H1 (cell line): ENCODE measurements around the gene CNNM4. TPM values are rescaled to one million over a fixed set of nuclear protein-coding genes. Genes with fewer than 3 reads are reported as not detected.

Experiments used
- CTCF ChIA-PET: fragments of 300-600 bp; sonication (Branson Sonifier 250); formaldehyde crosslinking; loops from one replicate; lab custom pipeline; 2021; ENCODE audit not compliant: partially characterized antibody; lab: Charles Lee
- POLR2A ChIA-PET: fragments of 300-600 bp; sonication (Branson Sonifier 250); formaldehyde crosslinking; loops from one replicate; lab custom pipeline; 2021; ENCODE audit warnings: inconsistent platforms; ENCODE audit not compliant: partially characterized antibody; lab: Charles Lee
- DNase-seq, 2 experiments: peaks; one replicate each; pipeline versions ENCODE4 v3.0.0 to v3.0.0-alpha.2; 2010 to 2022; ENCODE audit warnings: low spot score in 2 of 2, low read depth in 1 of 2, mixed read lengths in 1 of 2
- FAIRE-seq: peaks from 2 replicates; lab custom pipeline; 2011; peaks lifted over from hg19 to GRCh38; lab: Jason Lieb, UNC
- H2AFZ ChIP-seq: 2 replicates; pipeline ENCODE4 v1.8.1; 2012; ENCODE audit warnings: low read length, inconsistent platforms
- H2AK5ac ChIP-seq: 2 replicates; pipeline ENCODE4 v1.6.1; 2013; ENCODE audit warnings: low read depth, low read length
- H2BK120ac ChIP-seq: replicated peaks from 2 replicates; pipeline ENCODE3; 2013; ENCODE audit warnings: low read depth, low read length, inconsistent platforms
- H2BK12ac ChIP-seq: 2 replicates; pipeline ENCODE4 v1.6.1; 2013; ENCODE audit warnings: low read depth, low read length
- H2BK15ac ChIP-seq: 2 replicates; pipeline ENCODE4 v1.6.1; 2013; ENCODE audit warnings: low read length
- H2BK20ac ChIP-seq: 2 replicates; pipeline ENCODE4 v1.6.1; 2013; ENCODE audit warnings: low read length
- H2BK5ac ChIP-seq: 2 replicates; pipeline ENCODE4 v1.6.1; 2013; ENCODE audit warnings: low read depth, low read length
- H3K14ac ChIP-seq: 2 replicates; pipeline ENCODE4 v1.6.1; 2013; ENCODE audit warnings: inconsistent platforms; ENCODE audit not compliant: insufficient read length
- H3K18ac ChIP-seq: 2 replicates; pipeline ENCODE4 v1.6.1; 2013; ENCODE audit warnings: low read length; ENCODE audit errors: extremely low read depth
- H3K23ac ChIP-seq: 2 replicates; pipeline ENCODE4 v1.6.1; 2013; ENCODE audit warnings: inconsistent platforms; ENCODE audit not compliant: insufficient read length
- H3K23me2 ChIP-seq: 2 replicates; pipeline ENCODE4 v1.6.1; 2013; ENCODE audit warnings: low read depth, low read length
- H3K27ac ChIP-seq: 2 replicates; pipeline ENCODE4 v1.6.1; 2011; ENCODE audit warnings: low read depth, low read length, inconsistent platforms
- H3K27me3 ChIP-seq, 4 experiments: replicated peaks in 1 of 4; 1 replicate in 1 of 4; 2 replicates in 3 of 4; pipeline versions ENCODE4 v1.6.1 to v1.8.1; 2011 to 2013; ENCODE audit warnings: low read length in 3 of 4, mild to moderate bottlenecking in 3 of 4, inconsistent platforms in 2 of 4, mixed read lengths in 2 of 4, moderate library complexity in 1 of 4; ENCODE audit not compliant: control insufficient read depth in 3 of 4, insufficient read depth in 3 of 4; ENCODE audit errors: extremely low read depth in 1 of 4
- H3K36me3 ChIP-seq, 4 experiments: 2 replicates each; pipeline versions ENCODE4 v1.6.1 to v1.8.1; 2011 to 2013; ENCODE audit warnings: mild to moderate bottlenecking in 4 of 4, low read length in 3 of 4, moderate library complexity in 2 of 4, control low read depth in 1 of 4, inconsistent platforms in 1 of 4; ENCODE audit not compliant: insufficient read depth in 4 of 4, control insufficient read depth in 2 of 4
- H3K4ac ChIP-seq: replicated peaks from 2 replicates; pipeline ENCODE3; 2013; ENCODE audit warnings: low read length, low read depth, mixed read lengths, inconsistent platforms; ENCODE audit not compliant: insufficient read length
- H3K4me1 ChIP-seq, 4 experiments: replicated peaks in 1 of 4; 1 replicate in 1 of 4; 2 replicates in 3 of 4; pipeline versions ENCODE4 v1.6.1 to v1.8.1; 2011 to 2013; ENCODE audit warnings: low read length in 3 of 4, inconsistent platforms in 2 of 4, mixed read lengths in 1 of 4; ENCODE audit not compliant: insufficient read depth in 4 of 4, control insufficient read depth in 3 of 4
- H3K4me2 ChIP-seq, 2 experiments: 2 replicates each; pipeline versions ENCODE4 v1.6.1 to v1.8.1; 2011 to 2013; ENCODE audit warnings: low read depth in 2 of 2, low read length in 2 of 2, control low read depth in 1 of 2, inconsistent platforms in 1 of 2, mild to moderate bottlenecking in 1 of 2; ENCODE audit not compliant: insufficient read depth in 1 of 2
- H3K4me3 ChIP-seq, 4 experiments: fragments of 200-600, 300-600 bp in 1 of 4; sonication (generic), shearing (Covaris generic), sonication (Bioruptor Twin) in 1 of 4; 2 replicates each; pipeline versions ENCODE4 v1.5.1 to v1.8.1; 2011 to 2016; ENCODE audit warnings: low read length in 4 of 4, low read depth in 3 of 4, control low read depth in 2 of 4, inconsistent platforms in 2 of 4, mild to moderate bottlenecking in 2 of 4, mixed read lengths in 1 of 4, moderate library complexity in 1 of 4; ENCODE audit not compliant: insufficient read depth in 2 of 4; ENCODE audit errors: extremely low read depth in 1 of 4
- H3K56ac ChIP-seq: replicated peaks from 2 replicates; pipeline ENCODE3; 2013; ENCODE audit warnings: low read depth, mild to moderate bottlenecking, mixed read lengths, low read length, inconsistent platforms; ENCODE audit not compliant: insufficient read length
- H3K79me1 ChIP-seq: 2 replicates; pipeline ENCODE4 v1.6.1; 2013; ENCODE audit warnings: low read depth, low read length, control low read depth
- H3K79me2 ChIP-seq, 2 experiments: 2 replicates each; pipeline versions ENCODE4 v1.6.1 to v1.8.1; 2012 to 2013; ENCODE audit warnings: low read length in 2 of 2, mild to moderate bottlenecking in 2 of 2, inconsistent platforms in 1 of 2; ENCODE audit not compliant: insufficient read depth in 2 of 2, control insufficient read depth in 1 of 2
- H3K9ac ChIP-seq, 4 experiments: replicated peaks in 1 of 4; 1 replicate in 1 of 4; 2 replicates in 3 of 4; pipeline versions ENCODE4 v1.6.1 to v1.8.1; 2011 to 2013; ENCODE audit warnings: low read depth in 3 of 4, low read length in 3 of 4, control low read depth in 2 of 4, mild to moderate bottlenecking in 2 of 4, moderate library complexity in 2 of 4, inconsistent platforms in 1 of 4; ENCODE audit errors: extremely low read depth in 1 of 4
- H3K9me3 ChIP-seq, 2 experiments: 2 replicates each; pipeline versions ENCODE4 v1.6.1 to v1.8.1; 2012 to 2013; ENCODE audit warnings: mild to moderate bottlenecking in 2 of 2, moderate library complexity in 2 of 2, control low read depth in 1 of 2, inconsistent platforms in 1 of 2, low read depth in 1 of 2, low read length in 1 of 2, mixed read lengths in 1 of 2; ENCODE audit not compliant: insufficient read depth in 2 of 2
- H4K20me1 ChIP-seq, 2 experiments: replicated peaks in 1 of 2; 2 replicates each; pipeline versions ENCODE3 to v1.8.1; 2011 to 2013; ENCODE audit warnings: inconsistent platforms in 2 of 2, low read length in 2 of 2, mild to moderate bottlenecking in 1 of 2; ENCODE audit not compliant: insufficient read depth in 2 of 2, control insufficient read depth in 1 of 2
- H4K5ac ChIP-seq: 2 replicates; pipeline ENCODE4 v1.6.1; 2013; ENCODE audit warnings: low read length, low read depth, mixed read lengths, inconsistent platforms; ENCODE audit not compliant: insufficient read length
- H4K8ac ChIP-seq: 2 replicates; pipeline ENCODE4 v1.8.0; 2013; ENCODE audit warnings: mild to moderate bottlenecking, moderate library complexity, low read length, inconsistent platforms; ENCODE audit not compliant: insufficient read depth; ENCODE audit errors: extremely low read depth
- H4K91ac ChIP-seq: replicated peaks from 2 replicates; pipeline ENCODE3; 2013; ENCODE audit warnings: low read length, mixed read lengths, inconsistent platforms; ENCODE audit not compliant: insufficient read length
- BACH1 ChIP-seq: IDR thresholded peaks from 2 replicates; pipeline ENCODE4 v1.6.1; 2012; ENCODE audit warnings: low read length, improper control_type of control experiment
- CTBP2 ChIP-seq: IDR thresholded peaks from 2 replicates; pipeline ENCODE4 v1.7.0; 2011; ENCODE audit warnings: borderline replicate concordance, mild to moderate bottlenecking, moderate library complexity, mixed read lengths, low read length; ENCODE audit not compliant: insufficient read depth, insufficient read length
- EGR1 ChIP-seq: IDR thresholded peaks from 2 replicates; pipeline ENCODE4 v1.6.1; 2011; ENCODE audit warnings: low read depth, low read length, borderline replicate concordance
- GABPA ChIP-seq: IDR thresholded peaks from 2 replicates; pipeline ENCODE4 v1.6.1; 2011; ENCODE audit warnings: mild to moderate bottlenecking, low read length, moderate library complexity, borderline replicate concordance; ENCODE audit not compliant: insufficient read depth
- NRF1 ChIP-seq: IDR thresholded peaks from 2 replicates; pipeline ENCODE4 v1.6.1; 2011; ENCODE audit warnings: mild to moderate bottlenecking, low read depth, low read length, improper control_type of control experiment
- RAD21 ChIP-seq, 2 experiments: IDR thresholded peaks in 1 of 2; conservative IDR thresholded peaks in 1 of 2; 2 replicates each; pipeline ENCODE4 v1.6.1; 2011; ENCODE audit warnings: low read depth in 2 of 2, low read length in 2 of 2, improper control_type of control experiment in 1 of 2, inconsistent platforms in 1 of 2, mild to moderate bottlenecking in 1 of 2, moderate library complexity in 1 of 2
- RBBP5 ChIP-seq: IDR thresholded peaks from 2 replicates; pipeline ENCODE4 v1.7.1; 2012; ENCODE audit warnings: low read depth, mild to moderate bottlenecking, inconsistent platforms, low read length, moderate library complexity, borderline replicate concordance
- SIN3A ChIP-seq, 2 experiments: IDR thresholded peaks in 1 of 2; conservative IDR thresholded peaks in 1 of 2; 2 replicates each; pipeline ENCODE4 v1.6.1; 2011 to 2012; ENCODE audit warnings: low read length in 2 of 2, improper control_type of control experiment in 1 of 2, low read depth in 1 of 2, mild to moderate bottlenecking in 1 of 2
- TCF12 ChIP-seq: IDR thresholded peaks from 2 replicates; pipeline ENCODE4 v1.6.1; 2011; ENCODE audit warnings: low read depth, mild to moderate bottlenecking, low read length
- WGBS, 2 experiments: shearing (Covaris generic) in 1 of 2; methylation state at CpG; one replicate each; pipeline versions ENCODE4 v1.1.6 to v1.1.7; 2013 to 2015; ENCODE audit warnings: low lambda C conversion rate in 2 of 2, mixed read lengths in 2 of 2, inconsistent platforms in 1 of 2, low coverage in 1 of 2, missing lambda C conversion rate in 1 of 2; ENCODE audit not compliant: insufficient replicate concordance in 2 of 2, insufficient coverage in 1 of 2, insufficient read length in 1 of 2; ENCODE audit errors: extremely low coverage in 1 of 2, missing lambda C conversion rate in 1 of 2; 5-methylcytosine and 5-hydroxymethylcytosine counted together
- polyA plus RNA-seq, 7 experiments: library from polyadenylated mRNA; depleted of rRNA in 3 of 7; stranded (reverse) in 5 of 7; unstranded in 2 of 7; fragments of >200 nt in 5 of 7; fragments of 200-250 nt in 2 of 7; gene quantifications; 1 replicate in 5 of 7; 2 replicates in 1 of 7; 4 replicates in 1 of 7; pipeline versions ENCODE4 v1.2.1 to v1.2.3, GENCODE V29; 2011 to 2013; ENCODE audit warnings: missing spikeins in 2 of 7, mixed read lengths in 2 of 7
- total RNA-seq: library from RNA; stranded (reverse); fragmentation: NEBNext Ultra II Directional; extraction: Animal tissue kit (Norgen Biotek cat#: 25700); gene quantifications from 2 replicates; pipeline ENCODE4 v1.2.1, GENCODE V29; 2021
- TF ChIP-seq, protein P1 (sequence below): IDR thresholded peaks from 2 replicates; pipeline ENCODE4 v1.6.1; 2011; ENCODE audit warnings: low read length, improper control_type of control experiment
- TF ChIP-seq, protein P2 (sequence below): IDR thresholded peaks from 2 replicates; pipeline ENCODE4 v1.6.1; 2012; ENCODE audit warnings: inconsistent platforms

Gene CNNM4
- total and polyA plus RNA-seq, 2 of the 8 experiments (the other 6 are each of a cell fraction or from before 2014, with no cell fraction given), result 10.3 to 11.0 TPM

DNA sequence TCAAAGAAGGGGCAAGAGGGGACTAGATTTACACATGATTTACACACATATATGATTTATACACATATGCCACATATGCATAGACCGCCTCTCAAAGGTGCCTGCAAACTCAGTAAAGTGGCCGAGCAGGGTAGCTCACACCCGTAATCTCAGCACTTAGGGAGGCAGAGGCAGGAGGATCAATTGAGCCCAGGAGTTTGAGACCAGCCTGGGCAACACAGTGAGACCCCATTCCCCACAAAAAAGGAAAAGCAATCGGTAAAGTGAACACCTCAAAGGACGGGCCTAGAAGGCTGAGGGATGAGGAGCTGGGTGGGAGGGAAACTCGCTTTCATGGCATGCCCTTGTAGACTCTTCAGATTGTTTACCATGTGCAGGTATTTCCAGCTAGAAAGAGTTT, 92.0 kb downstream of the CNNM4 start:
- Histone ChIP-seq H2BK120ac (no peak overlapping the region), H3K4me3 (no peak overlapping the region), H3K9me3 (no peaks in the 10 kb centered on the region), H4K20me1 (peaks cover 4 to 7% of the 10 kb centered on the region in 2 experiments), H2BK20ac (no peak overlapping the region), H3K18ac (no peak overlapping the region), H2BK15ac (no peak overlapping the region), H3K79me2 (peaks cover 0 to 17% of the 10 kb centered on the region in 2 experiments; a peak in 3 of 4 replicates), H2BK5ac (no peak overlapping the region), H4K5ac (no peak overlapping the region), H2AFZ (no peak overlapping the region), H4K8ac (no peak overlapping the region), H3K56ac (no peak overlapping the region), H3K36me3 (peaks cover 2 to 37% (median 17%) of the 10 kb centered on the region in 4 experiments; a peak in 5 of 8 replicates), H3K23ac (no peak overlapping the region), H3K4me1 (peaks cover 0 to 6% (median 3%) of the 10 kb centered on the region in 4 experiments; a peak in 3 of 7 replicates), H3K27ac (no peak overlapping the region), H2BK12ac (no peak overlapping the region), H4K91ac (no peak overlapping the region), H2AK5ac (no peak overlapping the region), H3K9ac (no peak overlapping the region), H3K79me1 (peaks cover 7% of the 10 kb centered on the region; the same call in 1 of the 2 replicates), H3K4ac (no peak overlapping the region), H3K14ac (no peak overlapping the region), H3K27me3 (no peaks in the 10 kb centered on the region), H3K4me2 (no peak overlapping the region), H3K23me2 (peaks cover 5% of the 10 kb centered on the region; the same call in 1 of the 2 replicates)
- 94% methylated on average over 6 of the region's 6 CpGs; no CpG with 5 or more reads in 1 of the 2 experiments for WGBS, 2 experiments
- POLR2A ChIA-PET, result interaction anchor here (1.0 to 1.5 kb wide), 2 partner anchors 9 to 13 kb away, joined by 4 read pairs; partner anchors contain the start of gene ANKRD23
- CTCF ChIA-PET, result interaction anchor here (1.9 kb wide), 1 partner anchor 99 kb away, joined by 7 read pairs; no protein-coding TSS in a partner anchor
- no peak for DNase-seq
- FAIRE-seq, result no peak
- TF ChIP-seq NRF1 (no peak), EGR1 (no peak), RAD21 (IDR thresholded peaks at IDR 0.05 in 1 of 2, conservative IDR thresholded peaks at IDR 0.05 in 1 of 2; ENCODE audit: low read depth in 2 of 2, low read length in 2 of 2) (no peak), CTBP2 (no peak), SIN3A (conservative IDR thresholded peaks at IDR 0.05 in 1 of 2, IDR thresholded peaks at IDR 0.05 in 1 of 2; ENCODE audit: low read depth in 1 of 2, low read length in 2 of 2) (no peak), TCF12 (no peak), GABPA (no peak), BACH1 (no peak), RBBP5 (no peak)
- TF ChIP-seq, protein P1, sequence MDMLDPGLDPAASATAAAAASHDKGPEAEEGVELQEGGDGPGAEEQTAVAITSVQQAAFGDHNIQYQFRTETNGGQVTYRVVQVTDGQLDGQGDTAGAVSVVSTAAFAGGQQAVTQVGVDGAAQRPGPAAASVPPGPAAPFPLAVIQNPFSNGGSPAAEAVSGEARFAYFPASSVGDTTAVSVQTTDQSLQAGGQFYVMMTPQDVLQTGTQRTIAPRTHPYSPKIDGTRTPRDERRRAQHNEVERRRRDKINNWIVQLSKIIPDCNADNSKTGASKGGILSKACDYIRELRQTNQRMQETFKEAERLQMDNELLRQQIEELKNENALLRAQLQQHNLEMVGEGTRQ, result no peak
- TF ChIP-seq, protein P2, sequence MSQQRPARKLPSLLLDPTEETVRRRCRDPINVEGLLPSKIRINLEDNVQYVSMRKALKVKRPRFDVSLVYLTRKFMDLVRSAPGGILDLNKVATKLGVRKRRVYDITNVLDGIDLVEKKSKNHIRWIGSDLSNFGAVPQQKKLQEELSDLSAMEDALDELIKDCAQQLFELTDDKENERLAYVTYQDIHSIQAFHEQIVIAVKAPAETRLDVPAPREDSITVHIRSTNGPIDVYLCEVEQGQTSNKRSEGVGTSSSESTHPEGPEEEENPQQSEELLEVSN, result no peak
